Mucosa of rectum (tissue), 2 donors: Measurements from ENCODE around the gene IGFBP3.

Experiments
- H3K27ac ChIP-seq, 2 donors: one replicate each; pipeline ENCODE4 v1.7.0; 2013; ENCODE audit warnings: inconsistent platforms in 2 of 2, low read depth in 2 of 2, low read length in 2 of 2
- H3K27me3 ChIP-seq, 2 donors: one replicate each; pipeline ENCODE4 v1.7.0; 2013; ENCODE audit warnings: low read length in 2 of 2; ENCODE audit not compliant: control insufficient read depth in 2 of 2, insufficient read depth in 2 of 2
- H3K36me3 ChIP-seq, 2 donors: one replicate each; pipeline ENCODE4 v1.7.0; 2013; ENCODE audit warnings: low read length in 2 of 2; ENCODE audit not compliant: control insufficient read depth in 2 of 2, insufficient read depth in 2 of 2
- H3K4me1 ChIP-seq, 2 donors: one replicate each; pipeline ENCODE4 v1.7.0; 2013; ENCODE audit warnings: low read length in 2 of 2, mild to moderate bottlenecking in 1 of 2; ENCODE audit not compliant: control insufficient read depth in 2 of 2, insufficient read depth in 2 of 2
- H3K4me3 ChIP-seq, 2 donors: one replicate each; pipeline ENCODE4 v1.7.0; 2013; ENCODE audit warnings: low read length in 2 of 2
- H3K9ac ChIP-seq, 2 donors: one replicate each; pipeline ENCODE4 v1.7.0; 2013; ENCODE audit warnings: low read length in 2 of 2, low read depth in 1 of 2, mild to moderate bottlenecking in 1 of 2
- H3K9me3 ChIP-seq, 2 donors: one replicate each; pipeline ENCODE4 v1.7.0; 2013; ENCODE audit warnings: low read length in 2 of 2; ENCODE audit not compliant: control insufficient read depth in 2 of 2
- donor health status: healthy.
- donor health status: Normal muscosa, but diverticular disease.

The IGFBP3 gene

DNA sequence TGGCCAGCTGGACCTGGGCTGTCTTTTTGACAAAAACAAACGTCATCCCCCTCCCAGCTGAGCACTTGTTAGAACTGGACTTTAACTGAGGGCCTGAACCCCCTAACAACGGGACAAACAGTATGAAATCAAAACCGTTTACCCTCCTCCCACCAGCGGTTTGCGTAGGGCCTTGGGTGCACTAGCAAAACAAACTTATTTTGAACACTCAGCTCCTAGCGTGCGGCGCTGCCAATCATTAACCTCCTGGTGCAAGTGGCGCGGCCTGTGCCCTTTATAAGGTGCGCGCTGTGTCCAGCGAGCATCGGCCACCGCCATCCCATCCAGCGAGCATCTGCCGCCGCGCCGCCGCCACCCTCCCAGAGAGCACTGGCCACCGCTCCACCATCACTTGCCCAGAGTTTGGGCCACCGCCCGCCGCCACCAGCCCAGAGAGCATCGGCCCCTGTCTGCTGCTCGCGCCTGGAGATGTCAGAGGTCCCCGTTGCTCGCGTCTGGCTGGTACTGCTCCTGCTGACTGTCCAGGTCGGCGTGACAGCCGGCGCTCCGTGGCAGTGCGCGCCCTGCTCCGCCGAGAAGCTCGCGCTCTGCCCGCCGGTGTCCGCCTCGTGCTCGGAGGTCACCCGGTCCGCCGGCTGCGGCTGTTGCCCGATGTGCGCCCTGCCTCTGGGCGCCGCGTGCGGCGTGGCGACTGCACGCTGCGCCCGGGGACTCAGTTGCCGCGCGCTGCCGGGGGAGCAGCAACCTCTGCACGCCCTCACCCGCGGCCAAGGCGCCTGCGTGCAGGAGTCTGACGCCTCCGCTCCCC, 32.7 kb downstream of the IGFBP3 start, which contains the start of gene IGFBP1:
Gene IGFBP1 (plus strand): TSS at position 304 of the 808 bp plus-strand sequence. CDS start 165 bp downstream, at position 469.
- H3K4me3 ChIP-seq: no peak within 1 kb of the TSS
- H3K27me3 ChIP-seq: peaks cover 23 to 26% of the 10 kb centered on the region in 2 donors
- H3K9ac ChIP-seq: no peak within 1 kb of the TSS
- no peaks in the 10 kb centered on the region for H3K36me3 ChIP-seq
- H3K4me1 ChIP-seq: no peaks in the 10 kb centered on the region
- H3K27ac ChIP-seq: no peak within 1 kb of the TSS
- H3K9me3 ChIP-seq: no peaks in the 10 kb centered on the region

DNA sequence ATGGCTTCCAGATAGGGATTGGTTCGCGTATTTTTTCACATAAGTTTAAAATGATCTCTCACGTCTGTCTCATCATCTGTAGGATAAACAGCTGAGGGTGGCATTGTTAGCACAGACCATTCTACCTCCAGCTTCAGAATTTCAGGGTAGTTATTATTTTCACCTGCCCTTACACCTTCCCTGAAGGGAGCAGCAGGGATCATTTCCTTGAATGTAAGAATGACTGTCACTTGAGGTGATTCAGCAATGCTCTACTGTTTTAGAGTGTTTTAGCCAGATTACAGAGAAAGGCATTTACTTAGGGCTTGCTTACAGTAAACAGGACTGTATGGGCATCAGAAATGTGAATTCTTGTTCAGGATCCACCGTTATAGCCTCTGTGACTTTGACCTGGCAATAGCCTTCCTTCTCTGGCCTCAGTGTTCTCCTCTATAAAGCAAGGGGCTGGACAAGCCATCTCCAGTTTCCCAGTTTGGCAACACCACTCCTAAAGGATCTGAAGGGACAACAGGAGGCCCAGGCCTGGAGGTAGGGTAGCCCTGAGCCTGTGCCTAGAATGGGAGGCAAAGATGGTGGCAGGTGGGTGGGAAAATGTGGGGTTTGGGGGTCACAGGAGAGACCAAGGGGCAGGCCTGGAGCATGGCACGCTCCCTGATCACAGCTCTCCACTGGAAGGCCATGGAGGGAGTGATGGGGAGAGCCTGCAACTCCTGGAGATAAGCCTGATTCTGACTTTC, 34.0 kb downstream of the IGFBP3 start:
- peaks cover 23% of the 10 kb centered on the region in 2 donors for H3K27me3 ChIP-seq
- no peaks in the 10 kb centered on the region for H3K36me3 ChIP-seq
- H3K4me1 ChIP-seq: no peaks in the 10 kb centered on the region
- no peak overlapping the region for H3K4me3 ChIP-seq
- no peaks in the 10 kb centered on the region for H3K9me3 ChIP-seq
- H3K9ac ChIP-seq: no peak overlapping the region
- H3K27ac ChIP-seq: no peak overlapping the region

DNA sequence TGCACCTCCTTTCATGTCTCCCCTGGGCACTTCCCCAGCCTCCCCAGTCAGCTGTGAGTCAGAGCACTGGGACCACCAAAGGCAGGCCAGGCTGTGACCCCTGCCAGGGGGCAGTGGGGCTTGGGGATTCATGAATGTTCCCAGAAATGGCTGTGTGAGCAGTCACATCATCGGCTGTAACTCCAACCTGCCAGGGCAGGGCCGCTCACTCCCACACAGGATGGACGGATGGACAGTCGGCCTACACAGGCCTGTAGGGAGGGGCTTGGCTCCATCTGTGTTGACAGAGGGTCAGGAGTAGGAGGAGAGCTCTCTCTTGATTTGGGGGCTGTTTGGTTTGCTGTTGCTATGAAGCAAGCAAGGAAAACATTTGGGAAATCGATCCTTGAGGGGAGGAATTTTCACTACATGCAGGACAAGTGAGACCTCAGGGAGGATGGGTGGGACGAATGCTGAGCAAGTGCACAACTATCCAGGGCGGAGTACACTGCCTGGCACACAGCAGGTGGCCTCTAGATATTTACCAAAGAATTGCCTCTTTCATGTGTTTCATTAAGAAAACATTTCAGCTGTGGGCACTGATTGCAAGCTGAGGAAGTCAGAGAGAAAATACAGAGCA, 35.7 kb downstream of the IGFBP3 start:
- H3K27ac ChIP-seq: no peak overlapping the region

DNA sequence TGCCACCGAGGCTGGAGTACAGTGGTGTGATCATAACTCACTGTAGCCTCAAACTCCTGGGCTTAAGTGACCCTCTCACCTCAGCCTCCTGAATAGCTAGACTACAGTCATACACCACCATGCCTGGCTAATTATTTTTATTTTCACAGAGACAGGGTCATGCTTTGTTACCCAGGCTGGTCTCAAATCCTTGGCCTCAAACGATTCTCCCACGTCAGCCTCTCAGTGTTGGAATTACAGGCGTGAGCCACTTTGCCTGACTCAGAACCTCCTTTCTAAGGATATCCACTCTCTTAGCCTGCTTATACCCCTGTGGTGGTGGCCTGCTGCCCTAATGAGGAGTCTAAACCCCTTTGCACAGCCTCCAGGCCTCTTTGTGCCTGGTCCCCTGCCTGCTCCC, 36.9 kb downstream of the IGFBP3 start:
- no peak overlapping the region for H3K27ac ChIP-seq
- H3K4me3 ChIP-seq: no peak overlapping the region
- peaks cover 13 to 20% of the 10 kb centered on the region in 2 donors for H3K27me3 ChIP-seq
- no peak overlapping the region for H3K9ac ChIP-seq
- H3K4me1 ChIP-seq: no peaks in the 10 kb centered on the region
- no peaks in the 10 kb centered on the region for H3K36me3 ChIP-seq
- H3K9me3 ChIP-seq: no peaks in the 10 kb centered on the region

More for the DNA sequence above, 35.7 kb downstream of the IGFBP3 start:
- Histone ChIP-seq H3K4me3 (no peak overlapping the region), H3K9me3 (no peaks in the 10 kb centered on the region), H3K9ac (no peak overlapping the region), H3K27me3 (peaks cover 21 to 23% of the 10 kb centered on the region in 2 donors), H3K36me3 (no peaks in the 10 kb centered on the region), H3K4me1 (no peaks in the 10 kb centered on the region)

DNA sequence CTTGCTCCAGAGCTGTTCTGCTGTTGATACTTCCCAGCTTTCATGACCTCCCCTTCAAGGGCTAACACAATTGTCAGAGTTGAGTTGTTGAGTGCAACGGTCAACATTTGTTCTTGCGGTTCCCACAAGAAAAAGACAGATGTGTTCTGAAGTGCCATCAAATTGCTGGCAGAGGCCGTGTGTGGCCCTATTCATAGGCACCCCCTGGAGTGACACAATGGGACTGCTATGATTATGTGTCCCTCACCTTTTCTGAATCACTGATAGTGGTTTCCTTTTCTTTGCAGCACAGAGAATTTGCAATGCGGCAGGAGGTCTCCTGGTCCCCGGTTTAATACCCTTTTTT, 38.6 kb downstream of the IGFBP3 start:
- Histone ChIP-seq H3K4me1 (no peaks in the 10 kb centered on the region), H3K27ac (no peak overlapping the region), H3K27me3 (peaks cover 5 to 8% of the 10 kb centered on the region in 2 donors), H3K4me3 (no peak overlapping the region), H3K9me3 (no peaks in the 10 kb centered on the region), H3K36me3 (no peaks in the 10 kb centered on the region), H3K9ac (no peak overlapping the region)

DNA sequence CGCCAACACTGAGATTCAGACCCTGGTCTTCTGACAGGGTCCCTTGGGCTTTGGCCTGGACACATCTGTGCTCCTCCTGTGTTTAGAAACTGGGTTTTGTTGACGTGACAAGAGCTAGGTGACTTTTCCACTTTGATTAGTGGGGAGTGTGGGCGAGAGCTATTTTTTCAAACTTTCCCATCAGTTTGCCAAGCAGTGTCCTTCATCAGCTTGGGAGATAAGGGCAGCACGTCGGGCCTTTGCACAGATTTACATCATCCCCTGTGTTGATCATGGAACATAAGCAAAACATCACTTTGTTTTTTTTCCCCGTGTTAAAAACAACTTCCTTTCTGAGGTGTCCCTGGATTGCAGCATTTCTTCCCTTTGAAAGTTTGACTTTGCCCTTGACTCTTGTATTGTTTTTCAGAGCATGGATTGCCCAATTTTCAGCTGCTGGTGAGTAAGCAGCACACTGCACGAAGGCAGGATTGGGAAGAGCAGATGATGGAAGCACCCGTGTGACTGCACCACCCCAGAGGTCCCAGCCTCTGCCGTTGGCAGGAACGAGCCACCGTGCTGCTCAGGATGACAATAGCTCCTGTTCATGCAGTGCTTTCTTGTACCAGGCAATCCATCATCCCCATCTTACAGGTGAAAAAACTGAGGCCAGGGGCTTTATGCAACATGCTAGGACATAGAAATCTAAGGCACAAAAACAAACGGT, 39.2 kb downstream of the IGFBP3 start:
- Histone ChIP-seq H3K27me3 (peaks cover 3 to 4% of the 10 kb centered on the region in 2 donors), H3K9ac (no peak overlapping the region)

DNA sequence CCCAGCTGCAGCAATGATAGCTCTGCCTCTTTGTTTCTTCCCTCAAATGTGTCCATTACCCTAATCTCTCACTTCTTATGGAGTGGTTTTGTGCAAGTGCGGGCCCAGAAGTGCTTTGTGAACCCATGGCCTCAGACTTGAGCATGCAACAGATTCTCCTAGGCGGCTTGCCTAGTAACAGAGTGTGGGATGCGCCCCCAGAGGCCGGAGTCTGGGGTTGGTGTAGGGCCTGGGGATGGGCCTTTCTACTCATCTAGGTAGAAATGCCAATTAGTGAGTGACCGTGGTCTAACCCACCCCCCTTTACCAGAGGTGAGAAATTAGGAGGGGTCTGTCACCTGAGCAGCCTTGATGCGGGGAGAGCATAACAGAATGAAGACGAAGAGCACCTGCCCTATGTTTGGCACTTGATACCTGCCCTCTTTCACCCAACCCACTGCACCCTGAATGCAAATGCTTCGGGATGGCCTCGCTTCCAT, 39.8 kb downstream of the IGFBP3 start:
- Histone ChIP-seq H3K36me3 (no peaks in the 10 kb centered on the region), H3K4me3 (no peak overlapping the region), H3K27ac (no peak overlapping the region), H3K9me3 (no peaks in the 10 kb centered on the region), H3K27me3 (peaks cover 0 to 1% of the 10 kb centered on the region in 2 donors), H3K9ac (no peak overlapping the region), H3K4me1 (no peaks in the 10 kb centered on the region)

More for the DNA sequence above, 39.2 kb downstream of the IGFBP3 start:
- H3K4me1 ChIP-seq: no peaks in the 10 kb centered on the region
- no peaks in the 10 kb centered on the region for H3K9me3 ChIP-seq
- no peak overlapping the region for H3K4me3 ChIP-seq
- H3K27ac ChIP-seq: no peak overlapping the region
- H3K36me3 ChIP-seq: no peaks in the 10 kb centered on the region

DNA sequence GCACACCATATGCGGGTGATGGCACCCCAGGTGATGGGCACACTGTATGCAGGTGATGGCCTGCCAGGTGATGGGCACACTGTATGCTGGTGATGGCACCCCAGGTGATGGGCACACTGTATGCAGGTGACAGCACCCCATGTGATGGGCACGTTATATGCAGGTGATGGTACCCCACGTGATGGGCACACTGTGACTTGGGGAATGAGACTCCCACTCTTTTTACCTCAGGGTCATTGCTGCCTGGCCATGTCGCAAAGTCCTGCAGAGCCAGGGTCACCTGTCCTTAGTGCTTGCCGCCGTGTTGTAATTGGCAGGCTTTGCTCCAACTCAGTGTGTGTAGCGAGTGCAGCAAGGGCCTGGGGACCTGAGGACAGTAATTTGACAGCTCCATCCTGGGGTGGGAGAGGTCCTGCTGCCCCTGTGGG, 40.6 kb downstream of the IGFBP3 start:
- H3K4me1 ChIP-seq: no peaks in the 10 kb centered on the region
- no peaks in the 10 kb centered on the region for H3K27me3 ChIP-seq
- H3K27ac ChIP-seq: no peak overlapping the region
- no peaks in the 10 kb centered on the region for H3K9me3 ChIP-seq
- H3K4me3 ChIP-seq: no peak overlapping the region
- H3K9ac ChIP-seq: no peak overlapping the region
- no peaks in the 10 kb centered on the region for H3K36me3 ChIP-seq

DNA sequence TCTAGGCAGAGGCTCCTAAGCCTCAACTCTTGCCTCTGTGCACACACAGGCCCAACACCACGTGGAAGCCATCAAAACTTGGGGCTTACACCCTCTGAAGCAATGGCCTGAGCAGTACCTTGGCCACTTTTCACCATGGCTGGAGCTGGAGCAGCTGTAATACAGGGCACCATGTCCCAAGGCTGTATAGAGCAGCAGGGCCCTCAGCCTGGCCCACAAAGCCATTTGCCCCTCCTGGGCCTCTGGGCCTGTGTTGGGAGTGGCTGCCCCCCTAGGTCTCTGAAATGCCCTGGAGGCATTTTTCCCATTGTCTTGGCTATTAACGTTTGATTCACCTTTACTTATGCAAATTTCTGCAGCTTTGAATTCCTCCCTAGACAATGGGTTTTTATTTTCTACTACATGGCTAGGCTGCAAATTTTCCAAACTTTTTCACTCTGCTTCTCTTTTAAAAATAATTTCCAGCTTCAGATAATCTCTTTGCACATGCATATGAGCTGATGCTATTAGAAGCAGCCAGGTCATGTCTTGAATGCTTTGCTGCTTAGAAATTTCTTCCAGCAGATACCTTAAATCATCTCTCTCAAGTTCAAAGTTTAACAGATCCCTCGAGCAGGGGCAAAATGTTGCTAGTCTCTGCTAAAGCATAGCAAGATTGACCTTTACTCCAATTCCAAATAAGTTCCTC, 42.5 kb downstream of the IGFBP3 start:
- Histone ChIP-seq H3K4me1 (no peaks in the 10 kb centered on the region), H3K27ac (no peak overlapping the region), H3K9ac (no peak overlapping the region), H3K27me3 (no peaks in the 10 kb centered on the region), H3K36me3 (no peaks in the 10 kb centered on the region), H3K4me3 (no peak overlapping the region), H3K9me3 (no peaks in the 10 kb centered on the region)
